HCT116 (cell line): ENCODE measurements around the gene KRTAP5-9. TPM values are rescaled to one million over a fixed set of nuclear protein-coding genes. Genes with fewer than 3 reads are reported as not detected.

ENCODE experiments used
- ATAC-seq: fragments of 200-7000 bp; cut with Tn5 transposase; 2 replicates; pipeline ENCODE4 v1.9.1; 2020; ENCODE audit warnings: mild to moderate bottlenecking, moderate library complexity
- BruUV-seq: library from RNA; stranded (reverse); fragments of 400-500 nt; replicated peaks from 2 replicates; lab custom pipeline; 2021; lab: Mats Ljungman, UMichigan
- CTCF ChIA-PET: fragments of 300-600 bp; sonication (Branson Sonifier 250); formaldehyde crosslinking; loops from one replicate; lab custom pipeline; 2021; ENCODE audit warnings: antibody characterized with exemption; lab: Charles Lee
- POLR2A ChIA-PET: fragments of 300-600, 350-600 bp; sonication (Branson Sonifier 250); formaldehyde crosslinking; loops from one replicate; lab custom pipeline; 2021; ENCODE audit warnings: antibody characterized with exemption; lab: Charles Lee
- RAD21 ChIA-PET, 2 experiments: fragments of 300-600 bp; sonication (Branson Sonifier 250); formaldehyde crosslinking; loops; one replicate each; lab custom pipeline; 2023; ENCODE audit warnings: low total read pairs in 2 of 2; ENCODE audit not compliant: uncharacterized antibody in 2 of 2, unreplicated experiment in 2 of 2, low non-redundant PET in 1 of 2; lab: Charles Lee
- DNase-seq: peaks from one replicate; pipeline ENCODE4 v3.0.0-alpha.2; 2010; ENCODE audit warnings: low read depth, low spot score
- H2AFZ ChIP-seq: fragments of 200-600 bp; shearing (Covaris generic), sonication (generic); 2 replicates; pipeline ENCODE4 v1.6.1; 2017; ENCODE audit warnings: low read depth, mixed run types, mixed read lengths, antibody characterized with exemption, low read length; ENCODE audit not compliant: poor library complexity, severe bottlenecking
- H3K27ac ChIP-seq: 2 replicates; pipeline ENCODE4 v1.5.1; 2012; ENCODE audit warnings: low read depth, low read length
- H3K27me3 ChIP-seq: fragments of 200-600 bp; sonication (generic); 2 replicates; pipeline ENCODE4 v1.6.1; 2016; ENCODE audit warnings: mixed run types, low read length, mixed read lengths; ENCODE audit not compliant: insufficient read depth
- H3K36me3 ChIP-seq, 2 experiments: fragments of 200-500 bp in 1 of 2; fragments of 200-600 bp in 1 of 2; sonication (Bioruptor generic) in 1 of 2; sonication (generic) in 1 of 2; 2 replicates each; pipeline versions ENCODE4 v1.5.1 to v1.6.1; 2014 to 2016; ENCODE audit warnings: low read length in 2 of 2, inconsistent platforms in 1 of 2, mixed read lengths in 1 of 2, mixed run types in 1 of 2; ENCODE audit not compliant: insufficient read depth in 2 of 2, control insufficient read depth in 1 of 2
- H3K4me1 ChIP-seq, 2 experiments: fragments of 200-600 bp in 1 of 2; sonication (generic) in 1 of 2; 2 replicates each; pipeline versions ENCODE4 v1.5.1 to v1.6.1; 2012 to 2017; ENCODE audit warnings: low read length in 2 of 2, inconsistent platforms in 1 of 2, mild to moderate bottlenecking in 1 of 2, mixed read lengths in 1 of 2, mixed run types in 1 of 2, moderate library complexity in 1 of 2; ENCODE audit not compliant: insufficient read depth in 2 of 2, control insufficient read depth in 1 of 2
- H3K4me2 ChIP-seq: fragments of 200-600 bp; sonication (generic); 2 replicates; pipeline ENCODE4 v1.6.1; 2017; ENCODE audit warnings: mixed run types, low read length, mixed read lengths
- H3K4me3 ChIP-seq, 2 experiments: fragments of 200-600 bp in 1 of 2; sonication (generic) in 1 of 2; replicated peaks in 1 of 2; 2 replicates each; pipeline ENCODE4 v1.5.1; 2011 to 2016; ENCODE audit warnings: low read length in 2 of 2, control low read depth in 1 of 2, low read depth in 1 of 2, mild to moderate bottlenecking in 1 of 2, mixed read lengths in 1 of 2, mixed run types in 1 of 2
- H3K79me2 ChIP-seq: fragments of 200-600 bp; sonication (generic); 2 replicates; pipeline ENCODE4 v1.6.1; 2017; ENCODE audit warnings: mild to moderate bottlenecking, mixed run types, low read length, moderate library complexity, mixed read lengths; ENCODE audit not compliant: insufficient read depth
- H3K9ac ChIP-seq: fragments of 200-600 bp; sonication (generic); 2 replicates; pipeline ENCODE4 v1.6.1; 2016; ENCODE audit warnings: low read length, mixed read lengths
- H3K9me2 ChIP-seq: fragments of 200-600 bp; sonication (generic), shearing (Covaris generic); 2 replicates; pipeline ENCODE4 v1.6.1; 2017; ENCODE audit warnings: mixed run types, mild to moderate bottlenecking, moderate library complexity; ENCODE audit not compliant: insufficient read depth
- H3K9me3 ChIP-seq, 2 experiments: fragments of 200-500 bp in 1 of 2; fragments of 200-600 bp in 1 of 2; sonication (Bioruptor generic) in 1 of 2; sonication (generic) in 1 of 2; 2 replicates each; pipeline ENCODE4 v1.6.1; 2014 to 2017; ENCODE audit warnings: low read length in 2 of 2, mixed read lengths in 2 of 2, inconsistent platforms in 1 of 2, low read depth in 1 of 2, mild to moderate bottlenecking in 1 of 2, mixed run types in 1 of 2, moderate library complexity in 1 of 2; ENCODE audit not compliant: control insufficient read depth in 1 of 2, insufficient read depth in 1 of 2
- H4K20me1 ChIP-seq: fragments of 200-600 bp; sonication (generic), shearing (Covaris generic); 2 replicates; pipeline ENCODE4 v1.6.1; 2017; ENCODE audit warnings: mixed run types, mild to moderate bottlenecking, moderate library complexity; ENCODE audit not compliant: insufficient read depth
- ATF3 ChIP-seq: IDR thresholded peaks from 2 replicates; pipeline ENCODE4 v1.6.1; 2012
- CBX3 ChIP-seq: IDR thresholded peaks from 2 replicates; pipeline ENCODE4 v1.6.1; 2012; ENCODE audit warnings: low read depth
- CEBPB ChIP-seq: IDR thresholded peaks from 2 replicates; pipeline ENCODE4 v1.6.1; 2012; ENCODE audit warnings: low read depth
- CTCF ChIP-seq, 3 experiments: fragments of 200-600 bp in 1 of 3; sonication (generic) in 1 of 3; IDR thresholded peaks in 2 of 3; conservative IDR thresholded peaks in 1 of 3; 2 replicates each; pipeline ENCODE4 v1.5.1; 2012 to 2017; ENCODE audit warnings: low read depth in 2 of 3, low read length in 2 of 3, antibody characterized with exemption in 1 of 3, borderline replicate concordance in 1 of 3, control low read depth in 1 of 3, mild to moderate bottlenecking in 1 of 3, mixed read lengths in 1 of 3, mixed run types in 1 of 3, moderate library complexity in 1 of 3; ENCODE audit not compliant: insufficient read depth in 1 of 3
- EGR1 ChIP-seq: IDR thresholded peaks from 2 replicates; pipeline ENCODE4 v1.6.1; 2012; ENCODE audit warnings: low read depth
- EZH2 ChIP-seq: fragments of 200-600 bp; sonication (generic); IDR thresholded peaks from 2 replicates; pipeline ENCODE4 v1.6.1; 2017; ENCODE audit warnings: antibody characterized with exemption, mixed run types
- EZH2phosphoT487 ChIP-seq: fragments of 200-600 bp; IDR thresholded peaks from 2 replicates; pipeline ENCODE4 v1.6.1; 2018; ENCODE audit warnings: antibody characterized with exemption, borderline replicate concordance
- FOSL1 ChIP-seq: IDR thresholded peaks from 2 replicates; pipeline ENCODE4 v1.6.1; 2012; ENCODE audit warnings: low read depth
- JUND ChIP-seq: IDR thresholded peaks from 2 replicates; pipeline ENCODE4 v1.6.1; 2012
- POLR2A ChIP-seq: IDR thresholded peaks from 2 replicates; pipeline ENCODE4 v1.7.0; 2011; ENCODE audit warnings: borderline replicate concordance; ENCODE audit not compliant: insufficient read depth, insufficient read length; ENCODE audit errors: extremely low read depth
- RAD21 ChIP-seq: IDR thresholded peaks from 2 replicates; pipeline ENCODE4 v1.6.1; 2012; ENCODE audit warnings: low read depth, mild to moderate bottlenecking
- REST ChIP-seq: IDR thresholded peaks from 2 replicates; pipeline ENCODE4 v1.6.1; 2012; ENCODE audit warnings: low read depth
- SRF ChIP-seq: IDR thresholded peaks from 2 replicates; pipeline ENCODE4 v1.6.1; 2012; ENCODE audit warnings: low read depth
- YY1 ChIP-seq: IDR thresholded peaks from 2 replicates; pipeline ENCODE4 v1.6.1; 2011; ENCODE audit warnings: low read length, low read depth, moderate library complexity, mild to moderate bottlenecking; ENCODE audit not compliant: insufficient replicate concordance; ENCODE audit errors: extremely low read depth
- intact Hi-C: fragments of 100-400 bp; cut with micrococcal nuclease; formaldehyde crosslinking; loops from 2 replicates; pipeline ENCODE4 v1.10.0; 2022
- total RNA-seq: library from RNA; stranded (reverse); gene quantifications from one replicate; pipeline ENCODE4 v1.2.1, GENCODE V29; 2021; ENCODE audit not compliant: unreplicated experiment

The KRTAP5-9 gene
- total RNA-seq, 1 experiment from 2014 or later = 0.27 TPM

GRCh38 chr11:71581826-71582225 lies 33.6 kb downstream of the KRTAP5-9 start:
- ChIA-PET POLR2A (no interaction called here), CTCF (no interaction called here), RAD21 (no interaction called here)
- intact Hi-C loops = no loop called here
- H3K27me3 ChIP-seq = no peaks in the 10 kb centered on the region
- H2AFZ ChIP-seq = no peak overlapping the region
- no peak overlapping the region for H3K9ac ChIP-seq
- no TSS peak for BruUV-seq
- ATAC-seq = no peak
- H3K9me3 ChIP-seq = no peaks in the 10 kb centered on the region
- no peaks in the 10 kb centered on the region for H3K36me3 ChIP-seq
- H3K4me1 ChIP-seq = peaks cover 0 to 4% of the 10 kb centered on the region in 2 experiments; a peak in 1 of 4 replicates
- H3K4me2 ChIP-seq = no peak overlapping the region
- no peaks in the 10 kb centered on the region for H3K9me2 ChIP-seq
- TF ChIP-seq RAD21 (no peak), CTCF (IDR thresholded peaks at IDR 0.05 in 2 of 3, conservative IDR thresholded peaks at IDR 0.05 in 1 of 3; ENCODE audit: borderline replicate concordance in 1 of 3, insufficient read depth in 1 of 3, low read depth in 2 of 3, low read length in 2 of 3) (no peak), YY1 (no peak), CEBPB (no peak)
- no peak overlapping the region for H3K27ac ChIP-seq
- no peak for DNase-seq
- no peak overlapping the region for H3K4me3 ChIP-seq
- no peaks in the 10 kb centered on the region for H4K20me1 ChIP-seq
- no peaks in the 10 kb centered on the region for H3K79me2 ChIP-seq

GRCh38 chr11:71582309-71582895 lies 34.2 kb downstream of the KRTAP5-9 start, which contains the start of gene KRTAP5-11:
TSS of gene KRTAP5-11 (minus strand) at chr11:71582875. CDS start at chr11:71582837, 38 bp downstream.
- Histone ChIP-seq H3K27me3 (no peaks in the 10 kb centered on the region), H3K27ac (no peak within 1 kb of the TSS), H3K4me2 (no peak within 1 kb of the TSS)
- intact Hi-C loops = no loop called here
- POLR2A ChIA-PET = no interaction called here
- TF ChIP-seq EGR1 (no peak), ATF3 (no peak), YY1 (no peak), POLR2A (no peak), SRF (no peak), CBX3 (no peak), EZH2phosphoT487 (no peak), RAD21 (no peak), EZH2 (no peak), REST (no peak), JUND (no peak), FOSL1 (no peak)
- TF ChIP-seq, all 23 proteins: peak for 0
- no peak for ATAC-seq
- H4K20me1 ChIP-seq = no peaks in the 10 kb centered on the region
- no peak within 1 kb of the TSS for H3K4me3 ChIP-seq
- no peak for DNase-seq
- H3K36me3 ChIP-seq = no peaks in the 10 kb centered on the region
- H3K9me2 ChIP-seq = no peaks in the 10 kb centered on the region
- CTCF ChIA-PET = no interaction called here
- no TSS peak for BruUV-seq
- peaks cover 0 to 4% of the 10 kb centered on the region in 2 experiments; a peak in 1 of 4 replicates for H3K4me1 ChIP-seq
- no peaks in the 10 kb centered on the region for H3K9me3 ChIP-seq
- RAD21 ChIA-PET = no interaction called here
- no peaks in the 10 kb centered on the region for H3K79me2 ChIP-seq
- no peak within 1 kb of the TSS for H2AFZ ChIP-seq
- no peak within 1 kb of the TSS for H3K9ac ChIP-seq
